Spleen (tissue), 7 donors: ENCODE measurements around the gene SS18.

Experiments used
- CTCF ChIP-seq, 11 experiments: fragments of 200-600 bp in 7 of 11; fragments of 450-650 bp in 4 of 11; sonication (generic) in 4 of 11; IDR thresholded peaks in 8 of 11; conservative IDR thresholded peaks in 3 of 11; 1 replicate in 7 of 11; 2 replicates in 4 of 11; pipeline versions ENCODE4 v1.4.0 to v1.8.0; 2016 to 2021; ENCODE audit warnings: antibody characterized with exemption in 11 of 11, inconsistent platforms in 4 of 11, mild to moderate bottlenecking in 1 of 11
- POLR2A ChIP-seq, 3 donors: fragments of 450-650 bp; IDR thresholded peaks; one replicate each; pipeline ENCODE4 v1.5.1; 2017; ENCODE audit warnings: antibody characterized with exemption in 3 of 3, mild to moderate bottlenecking in 1 of 3
- POLR2AphosphoS5 ChIP-seq, 3 donors: sonication (generic); formaldehyde crosslinking; IDR thresholded peaks; one replicate each; pipeline ENCODE4 v1.5.1; 2017; ENCODE audit warnings: antibody characterized with exemption in 3 of 3
- donor health status: DM: no; HTN: no; CAD: no; lungs with moderate emphysema.
- donor health status: DM: no; HTN: no; CAD: no.
- donor health status: DM: no; HTN: no; CAD: no.

- TF ChIP-seq POLR2A (IDR thresholded peaks at IDR 0.05) (no peak), CTCF (IDR thresholded peaks at IDR 0.05 in 8 of 11, conservative IDR thresholded peaks at IDR 0.05 in 3 of 11) (no peak), POLR2AphosphoS5 (IDR thresholded peaks at IDR 0.05) (no peak)
Measured at GRCh38 chr18:26135548-26135947, 45.1 kb upstream of the SS18 start.
